HG03460 (cell line): ENCODE measurements around the gene CADM2.

Experiments used
- ATAC-seq: cut with Tn5 transposase; IDR thresholded peaks from one replicate; pipeline ENCODE4 v1.9.1; 2021; ENCODE audit not compliant: unreplicated experiment

Gene CADM2

DNA sequence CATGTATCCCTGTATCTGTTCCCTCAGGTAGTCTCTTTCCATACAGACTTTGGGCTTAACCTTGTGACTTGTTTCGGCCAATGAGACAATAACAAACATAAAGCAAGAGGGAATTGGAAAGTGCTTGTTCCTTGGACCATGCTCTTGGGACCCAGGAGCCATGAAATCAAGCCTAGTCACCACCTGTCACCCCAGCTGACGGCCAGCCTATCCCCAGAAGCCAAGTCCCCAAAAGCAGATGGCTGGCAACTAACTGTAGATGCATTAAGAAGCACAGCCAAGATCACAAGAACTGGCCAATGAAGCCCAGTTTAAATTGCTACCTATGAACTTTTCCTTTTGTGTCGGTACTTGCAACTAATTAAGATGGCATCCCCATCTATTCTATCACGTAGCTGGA, 822.0 kb downstream of the CADM2 start:
- ATAC-seq = no peak

DNA sequence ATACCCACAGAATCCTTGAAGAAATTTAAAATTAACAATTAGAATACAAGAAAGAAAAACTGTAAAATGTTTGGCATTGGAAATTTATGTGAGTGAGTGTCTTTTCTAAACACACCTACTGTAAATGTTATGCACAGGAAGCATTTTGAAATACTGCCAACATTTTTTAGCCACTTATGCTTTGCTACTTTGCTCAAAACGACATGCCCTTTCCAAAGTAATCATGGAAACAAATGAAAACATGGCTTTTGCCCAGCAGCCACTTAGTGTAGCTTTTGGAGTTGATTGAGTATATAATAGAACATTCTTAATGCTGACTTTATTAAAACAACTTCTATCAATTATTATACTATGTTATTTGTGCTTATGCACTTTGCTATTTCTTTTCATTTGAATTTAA, 823.0 kb downstream of the CADM2 start:
- no peak for ATAC-seq

DNA sequence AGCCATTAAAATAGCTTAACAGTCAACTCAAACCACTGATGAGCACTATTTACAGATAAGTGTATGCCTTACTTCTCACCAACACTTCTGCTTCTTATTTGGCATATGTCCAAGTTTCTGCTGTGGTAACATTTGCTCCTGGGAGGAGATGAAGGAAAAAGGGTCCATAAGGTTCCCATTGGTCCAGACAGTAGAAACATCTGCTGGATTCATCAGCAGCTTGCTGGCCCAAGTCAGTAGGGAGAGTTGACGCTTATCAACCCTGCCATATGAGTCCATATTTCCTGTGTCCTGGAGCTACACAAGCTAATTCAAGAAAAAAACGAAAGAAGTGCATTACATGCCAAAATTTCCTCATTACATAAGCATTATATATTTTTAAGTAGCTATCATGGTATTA, 824.5 kb downstream of the CADM2 start:
- no peak for ATAC-seq

- no peak for ATAC-seq
Observed at GRCh38 chr3:85785766-85786165, 827.0 kb downstream of the CADM2 start.

DNA sequence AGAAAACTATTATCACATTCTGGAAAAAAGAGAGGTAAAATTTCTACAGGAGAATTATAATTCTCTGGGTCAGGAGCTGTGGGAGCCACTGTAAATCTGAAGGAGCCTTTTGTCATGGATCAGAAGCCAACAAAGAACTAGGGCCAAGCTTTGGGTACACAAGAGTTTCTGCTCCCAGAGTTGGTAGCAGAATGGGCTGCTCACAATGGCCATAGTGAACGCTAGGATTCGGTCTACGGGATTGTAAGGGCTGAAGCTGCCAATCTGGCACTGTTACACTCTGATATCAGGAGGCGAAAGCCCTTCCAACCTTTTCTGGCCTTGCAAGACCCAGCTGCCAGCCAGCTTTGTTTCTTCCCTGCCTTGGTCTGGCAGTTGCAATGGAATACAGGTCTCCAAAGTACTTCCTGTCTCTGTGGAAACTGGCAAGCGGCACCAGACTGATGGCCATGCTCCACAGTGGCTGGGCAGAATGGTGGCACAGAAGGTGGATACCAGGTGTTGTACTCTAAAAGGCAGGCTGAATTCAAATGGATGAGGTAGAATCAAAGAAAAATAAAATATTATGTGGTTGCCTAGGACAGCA, 831.7 kb downstream of the CADM2 start:
- ATAC-seq = no peak

DNA sequence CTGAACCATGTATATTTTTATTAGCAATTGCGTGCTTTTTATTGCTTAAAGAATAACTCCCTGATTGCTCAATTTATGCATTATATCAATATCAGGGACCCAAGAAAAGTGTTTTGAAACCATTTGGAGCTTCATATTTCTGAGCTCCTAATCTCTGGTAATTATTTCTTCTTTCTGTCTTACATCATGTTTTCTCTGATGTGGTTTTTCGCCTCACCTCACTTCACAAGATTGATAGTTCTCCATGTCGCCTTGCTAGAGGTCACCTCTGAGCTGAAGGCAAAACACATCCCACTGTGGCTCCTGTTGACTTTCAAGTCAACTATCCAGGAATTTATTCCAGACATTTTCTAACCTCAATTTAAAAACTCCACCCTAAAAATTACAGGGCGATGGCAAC, 837.4 kb downstream of the CADM2 start:
- ATAC-seq = no peak

DNA sequence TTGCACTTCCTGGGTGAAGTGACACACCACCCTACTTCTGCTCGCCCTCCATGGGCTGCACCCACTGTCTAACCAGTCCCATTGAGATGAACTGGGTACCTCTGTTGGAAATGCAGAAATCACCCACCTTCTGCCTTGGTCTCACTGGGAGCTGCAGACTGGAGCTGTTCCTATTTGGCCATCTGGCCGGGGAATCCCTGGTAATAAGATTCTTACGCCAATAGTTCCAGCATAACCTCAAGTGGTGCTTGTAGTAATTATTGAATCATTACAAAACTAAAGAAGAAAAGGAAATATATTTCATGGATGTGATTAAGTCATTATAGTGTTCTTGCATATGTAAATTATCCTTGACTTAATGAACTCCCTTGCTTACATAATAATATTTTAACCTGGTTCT, 841.9 kb downstream of the CADM2 start:
- no peak for ATAC-seq

GRCh38 chr3:85801955-85802354, 843.2 kb downstream of the CADM2 start:
- ATAC-seq = no peak

DNA sequence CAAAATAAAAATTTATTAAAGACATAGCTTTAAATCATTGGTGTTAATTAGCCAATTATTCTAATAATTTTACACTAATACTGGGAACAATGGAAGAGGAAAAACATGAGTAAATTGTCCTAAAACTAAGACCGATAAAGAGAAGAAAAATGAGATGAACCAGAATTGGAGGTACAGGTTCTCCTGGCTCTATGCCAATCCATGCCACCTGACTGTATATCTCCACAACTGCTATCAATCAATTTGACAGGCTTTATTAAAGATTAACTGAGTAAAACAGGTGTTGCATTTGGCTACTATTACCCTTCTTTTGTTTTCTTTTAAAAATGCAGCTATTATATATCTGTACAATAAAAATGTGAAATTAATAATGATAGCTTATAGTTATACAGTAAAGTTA, 850.0 kb downstream of the CADM2 start:
- ATAC-seq = no peak

DNA sequence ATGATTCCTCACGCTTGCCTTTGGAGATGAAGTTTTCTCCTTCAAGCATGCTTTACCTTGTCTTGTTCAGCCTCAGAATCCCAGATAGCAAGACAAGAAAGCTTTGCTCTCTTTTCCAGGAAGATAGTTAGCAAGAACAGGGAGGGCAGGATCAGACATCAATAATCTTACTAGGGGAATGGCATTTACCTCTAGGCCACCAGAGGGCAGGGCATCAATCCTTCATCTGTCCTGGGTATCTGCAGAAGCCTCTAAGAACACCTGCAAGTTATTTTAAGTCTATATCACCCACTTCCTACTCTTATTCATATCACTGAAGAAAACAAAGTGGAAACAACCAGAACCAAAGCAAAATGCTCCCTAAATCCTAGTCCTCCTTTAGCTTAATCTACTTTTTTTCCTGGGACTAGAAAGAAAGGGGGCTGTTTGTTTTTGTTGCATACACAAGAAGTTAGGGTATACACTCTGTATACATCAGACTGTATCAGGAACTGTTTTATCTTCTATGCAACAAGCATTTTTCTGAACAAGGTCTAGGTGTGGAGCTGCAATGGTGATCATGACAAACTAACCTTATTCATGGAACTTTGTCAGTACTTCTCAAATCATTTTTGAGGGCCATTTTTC, 862.5 kb downstream of the CADM2 start:
- peak; percentile 49 for ATAC-seq

GRCh38 chr3:85835857-85836440, 877.2 kb downstream of the CADM2 start:
- no peak for ATAC-seq

- ATAC-seq = no peak
Observed at GRCh38 chr3:85837402-85837801, 878.6 kb downstream of the CADM2 start.

- no peak for ATAC-seq
Observed at GRCh38 chr3:85838921-85839320, 880.1 kb downstream of the CADM2 start.

GRCh38 chr3:85842081-85842480, 883.3 kb downstream of the CADM2 start:
- ATAC-seq = no peak

- no peak for ATAC-seq
Observed at GRCh38 chr3:85846940-85847339, 888.2 kb downstream of the CADM2 start.

- ATAC-seq = no peak
Observed at GRCh38 chr3:85851071-85851470, 892.3 kb downstream of the CADM2 start.

GRCh38 chr3:85853805-85854204, 895.0 kb downstream of the CADM2 start:
- no peak for ATAC-seq

GRCh38 chr3:85862893-85863455, 904.2 kb downstream of the CADM2 start:
- ATAC-seq = no peak

DNA sequence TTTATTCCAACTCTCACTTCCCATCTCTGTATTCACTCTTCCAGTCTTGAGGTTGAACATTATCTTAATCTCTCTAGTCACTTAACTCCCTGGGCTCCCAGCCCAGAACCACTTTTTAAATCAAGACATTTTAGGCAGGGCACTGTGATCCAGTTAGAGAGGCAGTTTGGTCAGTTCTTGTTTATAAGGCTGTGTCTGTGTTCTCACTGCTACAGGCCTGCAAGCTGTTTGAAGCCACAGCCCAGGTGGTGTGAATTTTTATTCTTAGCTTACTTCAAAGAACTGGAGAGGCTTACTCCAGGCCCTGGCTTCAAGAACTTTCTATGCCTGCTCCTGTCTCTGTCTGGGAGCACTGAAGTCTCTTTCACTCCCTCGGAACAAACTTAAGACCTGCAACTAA, 906.1 kb downstream of the CADM2 start:
- no peak for ATAC-seq

DNA sequence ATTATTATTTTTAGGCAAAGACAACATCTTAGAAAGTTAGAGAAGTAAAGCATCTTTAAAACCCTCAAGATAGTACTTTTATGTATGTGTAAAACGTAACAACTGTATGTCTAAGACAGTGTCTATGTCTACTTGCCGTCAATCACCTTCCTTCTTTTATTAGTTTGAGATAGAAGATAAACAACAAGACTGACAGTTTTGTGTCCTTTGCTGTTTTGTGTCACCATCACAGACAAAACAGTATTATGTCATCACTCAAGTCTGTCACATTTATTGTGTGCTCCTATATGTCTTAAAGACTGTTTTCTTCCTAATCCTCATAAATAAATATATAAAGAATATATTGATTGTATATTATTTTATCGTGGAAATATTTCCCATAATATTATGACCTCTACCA, 908.3 kb downstream of the CADM2 start:
- ATAC-seq = no peak

DNA sequence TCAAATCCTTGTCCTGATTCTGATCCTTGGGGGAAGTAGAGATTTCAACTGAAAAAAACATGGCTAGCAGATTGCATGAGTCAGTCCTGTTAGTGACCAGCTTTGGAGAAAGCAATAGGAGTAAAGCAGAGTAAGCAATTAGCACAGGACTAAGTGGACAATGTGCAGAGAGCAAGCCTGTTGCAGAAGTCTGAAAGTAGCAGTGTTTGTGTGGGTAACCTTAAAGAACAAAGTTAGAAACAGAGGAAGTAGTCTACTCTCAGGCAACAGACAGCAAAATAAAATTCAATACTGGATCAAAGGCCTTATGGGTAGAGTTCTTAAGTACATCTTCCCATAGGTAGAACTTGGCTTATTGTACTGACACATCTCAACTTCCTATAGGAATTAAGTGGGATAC, 916.8 kb downstream of the CADM2 start:
- no peak for ATAC-seq

- ATAC-seq = no peak
Observed at GRCh38 chr3:85877631-85878030, 918.8 kb downstream of the CADM2 start.
